Right lobe of liver (tissue), 6 donors: ENCODE measurements around the gene RAB5B. TPM values are rescaled to one million over a fixed set of nuclear protein-coding genes. Genes with fewer than 3 reads are reported as not detected.

Source experiments
- ATAC-seq, 4 donors: fragments of 200-7000 bp; cut with Tn5 transposase; one replicate each; pipeline ENCODE4 v1.9.1; 2020; ENCODE audit warnings: mild to moderate bottlenecking in 4 of 4, moderate library complexity in 4 of 4
- DNase-seq, 3 donors: peaks; one replicate each; pipeline ENCODE4 v3.0.0-alpha.2; 2020
- H3K27ac ChIP-seq, 3 donors: fragments of 200-600 bp; one replicate each; pipeline ENCODE4 v1.8.0; 2022
- H3K27me3 ChIP-seq, 2 donors: fragments of 200-600 bp; one replicate each; pipeline ENCODE4 v1.8.0; 2022
- H3K36me3 ChIP-seq, 4 donors: fragments of 200-600 bp; sonication (generic) in 1 of 4; one replicate each; pipeline versions ENCODE4 v1.5.1 to v1.8.0; 2017 to 2022; ENCODE audit warnings: control low read depth in 1 of 4
- H3K4me1 ChIP-seq, 4 donors: fragments of 200-600 bp; sonication (generic) in 1 of 4; one replicate each; pipeline versions ENCODE4 v1.5.1 to v1.8.0; 2017 to 2022; ENCODE audit warnings: control low read depth in 1 of 4
- H3K4me3 ChIP-seq, 3 donors: fragments of 200-600 bp; one replicate each; pipeline ENCODE4 v1.8.0; 2022
- H3K9me3 ChIP-seq, 4 donors: fragments of 200-600 bp; sonication (generic) in 1 of 4; one replicate each; pipeline versions ENCODE4 v1.5.1 to v1.8.0; 2017 to 2022; ENCODE audit warnings: control low read depth in 1 of 4
- CTCF ChIP-seq, 4 donors: fragments of 200-600 bp in 3 of 4; fragments of 450-650 bp in 1 of 4; IDR thresholded peaks; one replicate each; pipeline versions ENCODE4 v1.5.1 to v1.8.0; 2016 to 2022; ENCODE audit warnings: antibody characterized with exemption in 4 of 4, mild to moderate bottlenecking in 2 of 4
- POLR2A ChIP-seq: fragments of 450-650 bp; IDR thresholded peaks from one replicate; pipeline ENCODE4 v1.6.1; 2017; ENCODE audit warnings: antibody characterized with exemption, mild to moderate bottlenecking
- WGBS: methylation state at CpG from one replicate; pipeline ENCODE4 v1.1.6; 2018; ENCODE audit warnings: low coverage, low lambda C conversion rate; ENCODE audit not compliant: insufficient coverage; ENCODE audit errors: missing lambda C conversion rate; 5-methylcytosine and 5-hydroxymethylcytosine counted together
- intact Hi-C, 2 donors: fragments of 100-400 bp; cut with DNase I; formaldehyde crosslinking; loops; one replicate each; pipeline versions ENCODE4 v1.11.2 to v1.14.1; 2022
- total RNA-seq, 6 experiments: library from RNA; depleted of rRNA in 2 of 6; stranded (reverse); fragments of >200 nt in 2 of 6; fragmentation: NEBNext Ultra II Directional in 3 of 6; extraction: Animal tissue kit (Norgen Biotek cat#: 25700) in 3 of 6; gene quantifications; one replicate each; pipeline versions ENCODE4 v1.1.0 to v1.2.4, GENCODE V29; 2016 to 2023
- donor health status: DM: no; HTN: yes; CAD: no.
- donor health status: DM: no; HTN: no; CAD: no.
- donor health status: DM: no; HTN: no; CAD: no.
- donor health status: DM: no; HTN: yes; CAD: no.
- donor health status: DM: no; HTN: yes; CAD: no.

The RAB5B gene
- total RNA-seq, 6 experiments from 2014 or later: 36.5 to 60.7 (median 51.6) TPM

- DNase-seq: peak; percentile 59 to 73 (median 71)
These were observed 41.9 kb upstream of the RAB5B start for GRCh38 chr12:55931780-55932550.

GRCh38 chr12:55932551-55932910, 41.3 kb upstream of the RAB5B start:
- Histone ChIP-seq H3K4me1 (peaks cover 0 to 7% (median 0%) of the 10 kb centered on the region in 4 donors), H3K9me3 (no peaks in the 10 kb centered on the region), H3K36me3 (no peaks in the 10 kb centered on the region), H3K27ac (no peak overlapping the region), H3K4me3 (peak overlapping the region; percentile 45 to 58 (median 52)), H3K27me3 (no peaks in the 10 kb centered on the region)
- WGBS: 39% methylated on average over 3 of the region's 4 CpGs
- ATAC-seq: no peak
- intact Hi-C loops: loop anchor here (10.0 kb wide), 3 partner anchors 98 to 188 kb away; partner anchors contain the start of genes GDF11 (in 1 of the 2), ORMDL2 (in 1 of the 2) and SARNP (in 1 of the 2)
- no peak for DNase-seq
- TF ChIP-seq POLR2A (no peak), CTCF (IDR thresholded peaks at IDR 0.05) (no peak)

More at GRCh38 chr12:55931780-55932550, 41.9 kb upstream of the RAB5B start:
- no peaks in the 10 kb centered on the region for H3K27me3 ChIP-seq
- H3K4me1 ChIP-seq: peaks cover 0 to 7% (median 0%) of the 10 kb centered on the region in 4 donors
- ATAC-seq: peak; percentile 36 to 48 (median 43)
- 1% methylated on average over 15 of the region's 60 CpGs for WGBS
- H3K4me3 ChIP-seq: peak overlapping the region; percentile 45 to 58 (median 52)
- intact Hi-C loops: loop anchor here (10.0 kb wide), 3 partner anchors 97 to 187 kb away; partner anchors contain the start of genes GDF11 (in 1 of the 2), ORMDL2 (in 1 of the 2) and SARNP (in 1 of the 2)
- H3K9me3 ChIP-seq: no peaks in the 10 kb centered on the region
- TF ChIP-seq POLR2A: no peak
- TF ChIP-seq CTCF (IDR thresholded peaks at IDR 0.05): no peak
- peak overlapping the region; percentile 45 to 62 (median 54) for H3K27ac ChIP-seq
- H3K36me3 ChIP-seq: no peaks in the 10 kb centered on the region

- ATAC-seq (no peak), DNase-seq (no peak)
- H3K4me3 ChIP-seq: no peak overlapping the region
- H3K9me3 ChIP-seq: no peaks in the 10 kb centered on the region
- peaks cover 0 to 7% (median 0%) of the 10 kb centered on the region in 4 donors for H3K4me1 ChIP-seq
- TF ChIP-seq CTCF (IDR thresholded peaks at IDR 0.05) (no peak), POLR2A (no peak)
- WGBS: 62% methylated on average over 6 of the region's 7 CpGs
- intact Hi-C loops: loop anchor here (10.0 kb wide), 3 partner anchors 98 to 188 kb away; partner anchors contain the start of genes GDF11 (in 1 of the 2), ORMDL2 (in 1 of the 2) and SARNP (in 1 of the 2)
- no peaks in the 10 kb centered on the region for H3K36me3 ChIP-seq
- no peaks in the 10 kb centered on the region for H3K27me3 ChIP-seq
- H3K27ac ChIP-seq: no peak overlapping the region
These were observed 40.6 kb upstream of the RAB5B start for GRCh38 chr12:55933169-55933798.

GRCh38 chr12:55933799-55934742, 39.8 kb upstream of the RAB5B start:
- ATAC-seq (no peak), DNase-seq (no peak)
- intact Hi-C loops: loop anchor here (10.0 kb wide), 3 partner anchors 99 to 189 kb away; partner anchors contain the start of genes GDF11 (in 1 of the 2), ORMDL2 (in 1 of the 2) and SARNP (in 1 of the 2)
- Histone ChIP-seq H3K4me1 (peaks cover 0 to 7% (median 0%) of the 10 kb centered on the region in 4 donors), H3K36me3 (no peaks in the 10 kb centered on the region), H3K4me3 (no peak overlapping the region), H3K9me3 (no peaks in the 10 kb centered on the region), H3K27ac (no peak overlapping the region), H3K27me3 (no peaks in the 10 kb centered on the region)
- 100% methylated on average over 1 of the region's 1 CpG for WGBS
- TF ChIP-seq POLR2A (no peak), CTCF (IDR thresholded peaks at IDR 0.05) (no peak)
